Endothelial cell (in vitro differentiated cells): ENCODE data around the gene CBR4. TPM values are rescaled to one million over a fixed set of nuclear protein-coding genes. Genes with fewer than 3 reads are reported as not detected.
"Not testable (repeated sequence)": the region's sequence is repeated elsewhere in the genome, so short reads cannot be mapped to it uniquely, and the experiment has no call there.

Experiments
- DNase-seq: peaks from one replicate; pipeline ENCODE4 v3.0.0; 2021; ENCODE audit warnings: low spot score
- H3K27ac Mint-ChIP-seq: one replicate; pipeline ENCODE4 v1.8.0; 2021; ENCODE audit warnings: mixed read lengths, inconsistent platforms; ENCODE audit not compliant: unreplicated experiment
- H3K27me3 Mint-ChIP-seq: one replicate; pipeline ENCODE4 v1.8.0; 2021; ENCODE audit warnings: mild to moderate bottlenecking, moderate library complexity, mixed read lengths, inconsistent platforms; ENCODE audit not compliant: unreplicated experiment
- H3K36me3 Mint-ChIP-seq: one replicate; pipeline ENCODE4 v1.8.0; 2021; ENCODE audit warnings: mild to moderate bottlenecking, low read depth, mixed read lengths, inconsistent platforms; ENCODE audit not compliant: unreplicated experiment
- H3K4me1 Mint-ChIP-seq: one replicate; pipeline ENCODE4 v1.8.0; 2021; ENCODE audit warnings: mild to moderate bottlenecking, mixed read lengths, inconsistent platforms; ENCODE audit not compliant: unreplicated experiment
- H3K4me3 Mint-ChIP-seq: one replicate; pipeline ENCODE4 v1.8.0; 2021; ENCODE audit warnings: mild to moderate bottlenecking, mixed read lengths, inconsistent platforms; ENCODE audit not compliant: unreplicated experiment
- H3K9me3 Mint-ChIP-seq: one replicate; pipeline ENCODE4 v1.8.0; 2021; ENCODE audit warnings: mixed read lengths, inconsistent platforms; ENCODE audit not compliant: unreplicated experiment
- total RNA-seq: library from RNA; stranded (reverse); fragmentation: NEBNext Ultra II Directional; extraction: Animal tissue kit (Norgen Biotek cat#: 25700); gene quantifications from one replicate; pipeline ENCODE4 v1.2.1, GENCODE V29; 2021; ENCODE audit not compliant: unreplicated experiment
- TF ChIP-seq, protein P1 (sequence below): fragments of 200-600 bp; sonication (generic); IDR thresholded peaks from one replicate; pipeline ENCODE4 v1.5.0; 2021; ENCODE audit warnings: antibody characterized with exemption; ENCODE audit not compliant: unreplicated experiment

The CBR4 gene
- total RNA-seq, 1 donor from 2014 or later: 21.4 TPM

DNA sequence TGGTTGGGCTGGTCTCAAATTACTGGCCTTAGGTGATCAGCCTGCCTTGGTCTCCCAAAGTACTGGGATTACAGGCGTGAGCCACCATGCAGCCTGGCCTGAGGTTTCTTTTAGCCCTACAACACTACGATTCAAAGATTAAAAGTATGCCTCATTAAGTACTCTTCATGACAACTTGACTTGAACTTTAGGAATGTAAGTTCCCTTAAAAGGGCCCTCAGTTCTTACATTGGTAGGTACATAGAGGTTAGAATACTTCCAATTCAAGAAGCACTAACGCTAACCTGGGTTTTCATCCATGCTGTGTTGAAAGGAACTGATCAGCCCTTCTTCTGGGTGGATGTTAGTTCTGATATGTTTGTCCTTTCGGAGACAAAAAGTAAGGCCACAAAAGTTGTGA lies 15.1 kb downstream of the CBR4 start:
- no peak for DNase-seq
- TF ChIP-seq, protein P1, sequence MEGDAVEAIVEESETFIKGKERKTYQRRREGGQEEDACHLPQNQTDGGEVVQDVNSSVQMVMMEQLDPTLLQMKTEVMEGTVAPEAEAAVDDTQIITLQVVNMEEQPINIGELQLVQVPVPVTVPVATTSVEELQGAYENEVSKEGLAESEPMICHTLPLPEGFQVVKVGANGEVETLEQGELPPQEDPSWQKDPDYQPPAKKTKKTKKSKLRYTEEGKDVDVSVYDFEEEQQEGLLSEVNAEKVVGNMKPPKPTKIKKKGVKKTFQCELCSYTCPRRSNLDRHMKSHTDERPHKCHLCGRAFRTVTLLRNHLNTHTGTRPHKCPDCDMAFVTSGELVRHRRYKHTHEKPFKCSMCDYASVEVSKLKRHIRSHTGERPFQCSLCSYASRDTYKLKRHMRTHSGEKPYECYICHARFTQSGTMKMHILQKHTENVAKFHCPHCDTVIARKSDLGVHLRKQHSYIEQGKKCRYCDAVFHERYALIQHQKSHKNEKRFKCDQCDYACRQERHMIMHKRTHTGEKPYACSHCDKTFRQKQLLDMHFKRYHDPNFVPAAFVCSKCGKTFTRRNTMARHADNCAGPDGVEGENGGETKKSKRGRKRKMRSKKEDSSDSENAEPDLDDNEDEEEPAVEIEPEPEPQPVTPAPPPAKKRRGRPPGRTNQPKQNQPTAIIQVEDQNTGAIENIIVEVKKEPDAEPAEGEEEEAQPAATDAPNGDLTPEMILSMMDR: no peak
- Mint-ChIP-seq H3K36me3 (no peaks in the 10 kb centered on the region), H3K4me1 (no peaks in the 10 kb centered on the region), H3K4me3 (no peak overlapping the region), H3K9me3 (no peaks in the 10 kb centered on the region), H3K27me3 (no peaks in the 10 kb centered on the region), H3K27ac (no peak overlapping the region)

DNA sequence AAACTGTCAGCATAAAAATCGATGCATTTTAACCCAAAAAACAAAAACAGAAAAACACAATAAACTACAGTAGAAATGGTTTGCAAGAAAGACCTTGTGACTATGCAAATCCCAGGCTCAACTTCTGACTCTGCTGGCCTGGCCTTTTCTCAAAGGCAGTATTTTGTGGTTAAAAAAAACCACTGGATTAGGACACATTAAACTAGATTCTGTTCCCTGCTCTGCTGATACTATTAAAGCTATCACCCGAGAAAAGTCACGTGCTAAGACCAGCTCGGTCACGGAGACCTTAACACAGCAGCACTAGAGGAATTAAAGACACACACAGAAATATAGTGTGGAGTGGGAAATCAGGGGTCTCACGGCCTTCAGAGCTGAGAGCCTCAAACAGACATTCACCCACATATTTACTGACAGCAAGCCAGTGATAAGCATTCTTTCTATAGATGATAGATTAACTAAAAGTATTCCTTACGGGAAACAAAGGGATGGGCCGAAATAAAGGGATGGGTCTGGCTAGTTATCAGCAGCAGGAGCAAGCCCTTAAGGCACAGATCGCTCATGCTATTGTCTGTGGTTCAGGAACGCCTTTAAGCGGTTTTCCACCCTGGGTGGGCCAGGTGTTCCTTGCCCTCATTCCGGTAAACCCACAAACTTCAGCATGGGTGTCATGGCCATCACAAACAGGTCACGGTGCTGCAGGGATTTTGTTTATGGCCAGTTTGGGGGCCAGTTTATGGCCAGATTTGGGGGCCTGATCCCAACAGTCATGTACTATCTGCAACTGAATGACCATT lies 16.1 kb downstream of the CBR4 start:
- no peaks in the 10 kb centered on the region for H3K27me3 Mint-ChIP-seq
- no peak for DNase-seq
- TF ChIP-seq, protein P1: no peak
- no peaks in the 10 kb centered on the region for H3K9me3 Mint-ChIP-seq
- no peak overlapping the region for H3K4me3 Mint-ChIP-seq
- H3K27ac Mint-ChIP-seq: no peak overlapping the region
- no peaks in the 10 kb centered on the region for H3K36me3 Mint-ChIP-seq
- no peaks in the 10 kb centered on the region for H3K4me1 Mint-ChIP-seq

DNA sequence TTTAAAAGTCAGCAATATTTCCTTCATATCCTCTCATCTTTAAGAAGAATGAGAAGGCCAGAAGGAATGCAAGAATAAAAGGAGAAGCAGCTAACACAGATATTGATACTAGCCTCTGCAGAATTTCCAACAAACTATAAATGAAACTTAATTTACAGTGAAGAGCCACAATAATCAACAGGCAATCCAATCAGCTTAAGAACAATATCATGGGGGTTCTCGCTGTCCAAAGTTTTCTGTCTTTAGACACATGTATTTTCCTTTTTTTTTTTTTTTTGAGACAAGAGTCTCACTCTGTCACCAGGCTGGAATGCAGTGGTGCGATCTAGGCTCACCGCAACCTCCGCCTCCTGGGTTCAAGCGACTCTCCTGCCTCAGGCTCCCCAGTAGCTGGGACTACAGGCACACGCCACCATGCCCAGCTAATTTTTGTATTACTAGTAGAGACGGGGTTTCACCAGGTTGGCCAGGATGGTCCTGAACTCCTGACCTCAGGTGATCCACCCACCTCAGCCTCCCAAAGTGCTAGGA lies 17.0 kb downstream of the CBR4 start:
- not testable (repeated sequence) for H3K27ac Mint-ChIP-seq, DNase-seq

DNA sequence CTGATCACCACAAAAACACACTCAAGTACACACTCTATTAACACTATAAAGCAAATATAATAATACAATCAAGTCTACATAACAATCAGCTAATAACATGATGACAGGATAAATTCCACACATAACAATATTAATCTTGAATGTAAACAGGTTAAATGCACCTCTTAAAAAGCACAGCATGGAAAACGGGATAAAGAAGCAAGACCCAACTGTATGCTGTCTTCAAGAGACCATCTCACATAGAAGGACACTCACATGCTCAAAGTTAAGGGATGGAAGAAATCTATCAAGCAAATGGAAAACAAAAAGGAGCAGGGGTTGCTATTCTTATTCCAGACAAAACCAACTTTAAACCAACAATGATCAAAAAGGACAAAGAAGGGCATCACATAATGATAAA lies 28.1 kb downstream of the CBR4 start:
- Mint-ChIP-seq H3K36me3 (peaks cover 24% of the 10 kb centered on the region), H3K9me3 (no peaks in the 10 kb centered on the region), H3K27me3 (no peaks in the 10 kb centered on the region), H3K4me1 (no peaks in the 10 kb centered on the region), H3K27ac (no peak overlapping the region), H3K4me3 (no peak overlapping the region)
- no peak for DNase-seq
- TF ChIP-seq, protein P1: no peak

More for the DNA sequence above, 17.0 kb downstream of the CBR4 start:
- H3K36me3 Mint-ChIP-seq, H3K27me3 Mint-ChIP-seq, H3K4me3 Mint-ChIP-seq, H3K4me1 Mint-ChIP-seq, H3K9me3 Mint-ChIP-seq: not testable (repeated sequence)

DNA sequence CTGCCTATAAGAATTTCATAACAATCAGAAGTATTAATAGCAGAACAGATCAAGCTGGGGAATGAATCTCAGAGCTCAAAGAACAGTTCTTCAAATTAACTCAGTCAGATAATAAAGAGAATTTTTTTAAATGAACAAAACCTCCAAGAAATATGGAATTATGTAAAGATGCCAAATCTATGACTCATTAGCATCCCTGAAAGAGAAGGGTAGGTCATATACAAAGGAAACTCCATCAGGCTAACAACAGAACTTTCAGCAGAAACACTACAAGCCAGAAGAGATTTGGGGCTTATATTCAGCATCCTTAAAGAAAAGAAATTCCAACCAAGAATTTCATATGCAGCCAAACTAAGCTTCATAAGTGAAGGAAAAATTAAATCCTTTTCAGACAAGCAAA lies 28.6 kb downstream of the CBR4 start:
- no peak for DNase-seq
- H3K4me1 Mint-ChIP-seq: no peaks in the 10 kb centered on the region
- H3K9me3 Mint-ChIP-seq: no peaks in the 10 kb centered on the region
- no peaks in the 10 kb centered on the region for H3K27me3 Mint-ChIP-seq
- no peak overlapping the region for H3K27ac Mint-ChIP-seq
- H3K4me3 Mint-ChIP-seq: no peak overlapping the region
- TF ChIP-seq, protein P1: no peak
- H3K36me3 Mint-ChIP-seq: peaks cover 24% of the 10 kb centered on the region
